ENCODE results near the gene AMBP. TPM values are rescaled to one million over a fixed set of nuclear protein-coding genes. Genes with fewer than 3 reads are reported as not detected.

Gene AMBP
- 1,000 to 10,000 TPM; 2,202 to 7,072 (median 5,221) TPM for total RNA-seq
- long read RNA-seq, transcript AMBP-201 (10 exons, 1,434 nt): major isoform, 9,513 of 9,859 reads
- long read RNA-seq, partial matches to known transcripts: 162 of 9,859 reads
- long read RNA-seq, other reads (novel, unspliced or antisense): 184 of 9,859 reads

- no CpG with 5 or more reads among the region's 16 CpGs for WGBS (ENCODE audit: insufficient coverage, low coverage, low lambda C conversion rate, missing lambda C conversion rate)
- no peaks in the 10 kb centered on the region for H3K27me3 ChIP-seq
- intact Hi-C loops (cut with DNase I): no loop called here
- ATAC-seq (peak; percentile 37 to 68 (median 56)), DNase-seq (peak; percentile 89 to 97 (median 97))
- no peaks in the 10 kb centered on the region for H3K9me3 ChIP-seq
- H3K36me3 ChIP-seq: peaks cover 0 to 37% (median 21%) of the 10 kb centered on the region in 4 donors
- H3K4me1 ChIP-seq: peaks cover 0 to 52% (median 22%) of the 10 kb centered on the region in 4 donors
- peak within 1 kb of the TSS; percentile 63 to 88 (median 70) for H3K27ac ChIP-seq
- TF ChIP-seq POLR2A (IDR thresholded peaks at IDR 0.05): peak; percentile 65
- TF ChIP-seq, protein P1, sequence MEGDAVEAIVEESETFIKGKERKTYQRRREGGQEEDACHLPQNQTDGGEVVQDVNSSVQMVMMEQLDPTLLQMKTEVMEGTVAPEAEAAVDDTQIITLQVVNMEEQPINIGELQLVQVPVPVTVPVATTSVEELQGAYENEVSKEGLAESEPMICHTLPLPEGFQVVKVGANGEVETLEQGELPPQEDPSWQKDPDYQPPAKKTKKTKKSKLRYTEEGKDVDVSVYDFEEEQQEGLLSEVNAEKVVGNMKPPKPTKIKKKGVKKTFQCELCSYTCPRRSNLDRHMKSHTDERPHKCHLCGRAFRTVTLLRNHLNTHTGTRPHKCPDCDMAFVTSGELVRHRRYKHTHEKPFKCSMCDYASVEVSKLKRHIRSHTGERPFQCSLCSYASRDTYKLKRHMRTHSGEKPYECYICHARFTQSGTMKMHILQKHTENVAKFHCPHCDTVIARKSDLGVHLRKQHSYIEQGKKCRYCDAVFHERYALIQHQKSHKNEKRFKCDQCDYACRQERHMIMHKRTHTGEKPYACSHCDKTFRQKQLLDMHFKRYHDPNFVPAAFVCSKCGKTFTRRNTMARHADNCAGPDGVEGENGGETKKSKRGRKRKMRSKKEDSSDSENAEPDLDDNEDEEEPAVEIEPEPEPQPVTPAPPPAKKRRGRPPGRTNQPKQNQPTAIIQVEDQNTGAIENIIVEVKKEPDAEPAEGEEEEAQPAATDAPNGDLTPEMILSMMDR (IDR thresholded peaks at IDR 0.05): no peak
- peak within 1 kb of the TSS; percentile 70 to 98 (median 91) for H3K4me3 ChIP-seq
Observed at GRCh38 chr9:114078021-114078780, at the start of gene AMBP. Gene AMBP, minus strand, starts transcription at chr9:114078300. Its CDS starts 91 bp downstream, at chr9:114078209.

DNA sequence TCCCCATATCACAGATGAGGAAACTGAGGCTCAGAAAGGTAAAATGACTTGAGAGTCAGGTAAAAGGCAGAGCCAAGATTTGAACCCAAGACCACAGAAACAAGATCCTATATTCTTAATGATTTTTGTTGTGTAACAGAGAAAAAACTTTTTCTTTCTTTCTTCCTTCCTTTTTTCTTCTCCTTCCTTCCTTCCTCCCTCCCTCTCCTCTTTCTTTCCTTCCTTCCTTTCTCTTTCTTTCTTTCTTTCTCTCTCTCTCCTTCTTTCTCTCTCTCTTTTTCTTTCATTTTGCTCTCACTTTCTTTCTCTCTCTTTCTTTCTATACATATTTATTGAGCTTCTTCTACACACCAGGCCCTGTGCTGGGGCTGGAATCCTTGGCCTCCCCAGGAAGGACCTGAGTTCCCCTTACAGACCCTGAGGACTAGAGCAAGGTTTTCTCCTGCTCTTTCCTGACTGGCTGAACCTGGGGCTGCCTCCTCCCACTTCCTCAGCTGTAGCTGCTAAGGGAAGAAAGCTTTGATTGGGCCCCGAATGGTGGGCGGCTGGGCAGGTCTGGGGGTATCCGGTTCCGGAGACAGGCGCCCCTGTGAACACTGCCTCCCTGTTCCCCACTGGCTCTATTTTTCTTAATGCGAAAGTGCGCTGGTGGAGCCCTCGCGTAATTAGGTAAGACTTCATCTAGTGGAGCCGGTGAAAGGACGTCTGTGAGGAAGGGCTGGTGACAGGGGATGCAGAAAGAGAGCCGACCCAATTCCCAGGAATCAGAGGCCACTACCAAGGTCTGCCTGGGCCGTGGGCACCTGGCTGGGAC is 48.4 kb upstream of the AMBP start:
- WGBS (ENCODE audit: insufficient coverage, low coverage, low lambda C conversion rate, missing lambda C conversion rate): 72% methylated on average over 7 of the region's 13 CpGs
- intact Hi-C loops (cut with DNase I): no loop called here
- DNase-seq (no peak), ATAC-seq (no peak)
- H3K27me3 ChIP-seq: no peaks in the 10 kb centered on the region
- no peaks in the 10 kb centered on the region for H3K36me3 ChIP-seq
- H3K9me3 ChIP-seq: no peaks in the 10 kb centered on the region
- no peak overlapping the region for H3K4me3 ChIP-seq
- TF ChIP-seq POLR2A (IDR thresholded peaks at IDR 0.05): no peak
- H3K4me1 ChIP-seq: peaks cover 0 to 35% (median 11%) of the 10 kb centered on the region in 4 donors
- no peak overlapping the region for H3K27ac ChIP-seq

DNA sequence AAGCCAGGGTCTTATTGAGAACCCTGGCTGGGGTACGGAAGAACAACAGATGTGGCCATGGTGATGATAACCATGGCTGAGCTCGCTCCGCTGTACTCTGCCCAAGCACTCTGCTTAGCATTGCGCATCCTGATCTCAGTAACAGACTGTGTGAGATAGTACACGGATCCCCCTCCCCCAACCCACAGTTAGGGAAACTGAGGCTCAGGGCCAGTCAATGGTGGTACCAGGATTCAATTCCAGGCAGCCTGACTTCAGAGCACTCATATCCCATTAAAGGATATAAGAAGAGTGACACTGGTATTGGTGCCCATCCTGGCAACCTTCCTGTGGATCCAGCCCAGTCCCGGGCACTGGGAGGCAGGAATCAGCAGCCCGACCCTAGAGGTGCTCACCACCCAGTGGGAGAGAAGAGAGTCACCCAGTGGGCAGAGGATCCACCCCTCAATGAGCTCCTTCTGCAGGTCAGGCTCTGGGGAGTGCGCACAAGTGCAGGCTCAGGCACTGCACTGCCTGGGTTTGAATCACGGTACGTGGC is 47.4 kb upstream of the AMBP start:
- ATAC-seq (no peak), DNase-seq (no peak)
- H3K9me3 ChIP-seq: no peaks in the 10 kb centered on the region
- TF ChIP-seq, protein P1 (IDR thresholded peaks at IDR 0.05): no peak
- TF ChIP-seq POLR2A (IDR thresholded peaks at IDR 0.05): no peak
- H3K27me3 ChIP-seq: no peaks in the 10 kb centered on the region
- H3K27ac ChIP-seq: no peak overlapping the region
- H3K4me3 ChIP-seq: no peak overlapping the region
- no CpG with 5 or more reads among the region's 10 CpGs for WGBS (ENCODE audit: insufficient coverage, low coverage, low lambda C conversion rate, missing lambda C conversion rate)
- H3K4me1 ChIP-seq: peaks cover 0 to 26% (median 6%) of the 10 kb centered on the region in 4 donors
- intact Hi-C loops (cut with DNase I): no loop called here
- H3K36me3 ChIP-seq: no peaks in the 10 kb centered on the region

DNA sequence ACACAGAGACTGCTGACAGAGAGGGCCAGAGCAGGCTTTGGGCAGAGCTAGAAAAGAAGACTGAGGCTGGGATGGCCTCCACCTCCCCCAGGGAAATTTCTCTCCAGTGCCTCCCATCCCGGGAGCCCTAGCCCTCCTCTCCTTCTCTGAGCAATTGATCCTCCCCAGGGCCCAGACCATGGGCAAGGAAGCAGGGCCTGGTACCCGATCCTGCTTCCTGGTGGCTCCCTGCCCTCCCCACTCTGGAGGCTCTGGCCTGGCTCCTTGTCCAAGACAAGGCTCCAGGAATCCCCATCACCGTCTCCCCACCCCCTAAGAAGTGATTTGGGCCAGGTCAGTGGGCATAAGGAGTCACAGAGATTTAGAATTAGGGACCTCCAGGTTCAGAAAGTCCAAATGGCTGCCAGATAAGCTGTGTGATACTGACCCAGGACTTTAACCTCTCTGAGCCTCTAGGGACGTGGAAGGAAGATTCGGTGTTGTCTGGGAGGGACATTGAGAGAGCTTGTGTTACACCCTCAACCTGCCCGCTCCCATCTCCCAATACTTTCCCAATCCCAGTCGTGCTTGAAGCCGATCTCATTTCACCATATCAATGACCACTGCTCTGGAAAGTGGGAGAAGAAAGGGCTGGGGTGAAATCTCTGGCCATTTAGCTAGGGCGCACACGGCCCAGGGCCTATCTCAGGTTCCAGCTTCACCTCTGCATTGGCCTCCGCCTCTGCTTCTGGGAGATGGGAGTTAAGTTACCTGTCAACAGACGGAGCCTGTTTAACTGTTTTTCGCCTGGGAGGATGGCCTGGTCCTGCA is 46.8 kb upstream of the AMBP start:
- Histone ChIP-seq H3K27ac (no peak overlapping the region), H3K4me1 (peaks cover 0 to 19% (median 3%) of the 10 kb centered on the region in 4 donors), H3K9me3 (no peaks in the 10 kb centered on the region), H3K36me3 (no peaks in the 10 kb centered on the region), H3K4me3 (no peak overlapping the region), H3K27me3 (no peaks in the 10 kb centered on the region)
- 87% methylated on average over 6 of the region's 13 CpGs for WGBS (ENCODE audit: insufficient coverage, low coverage, low lambda C conversion rate, missing lambda C conversion rate)
- ATAC-seq (no peak), DNase-seq (no peak)
- intact Hi-C loops (cut with DNase I): no loop called here
- TF ChIP-seq, protein P1 (IDR thresholded peaks at IDR 0.05): no peak
- TF ChIP-seq POLR2A (IDR thresholded peaks at IDR 0.05): no peak

Measured in right lobe of liver (tissue), 6 donors.